ENCODE data around the gene TSHZ2.

DNA sequence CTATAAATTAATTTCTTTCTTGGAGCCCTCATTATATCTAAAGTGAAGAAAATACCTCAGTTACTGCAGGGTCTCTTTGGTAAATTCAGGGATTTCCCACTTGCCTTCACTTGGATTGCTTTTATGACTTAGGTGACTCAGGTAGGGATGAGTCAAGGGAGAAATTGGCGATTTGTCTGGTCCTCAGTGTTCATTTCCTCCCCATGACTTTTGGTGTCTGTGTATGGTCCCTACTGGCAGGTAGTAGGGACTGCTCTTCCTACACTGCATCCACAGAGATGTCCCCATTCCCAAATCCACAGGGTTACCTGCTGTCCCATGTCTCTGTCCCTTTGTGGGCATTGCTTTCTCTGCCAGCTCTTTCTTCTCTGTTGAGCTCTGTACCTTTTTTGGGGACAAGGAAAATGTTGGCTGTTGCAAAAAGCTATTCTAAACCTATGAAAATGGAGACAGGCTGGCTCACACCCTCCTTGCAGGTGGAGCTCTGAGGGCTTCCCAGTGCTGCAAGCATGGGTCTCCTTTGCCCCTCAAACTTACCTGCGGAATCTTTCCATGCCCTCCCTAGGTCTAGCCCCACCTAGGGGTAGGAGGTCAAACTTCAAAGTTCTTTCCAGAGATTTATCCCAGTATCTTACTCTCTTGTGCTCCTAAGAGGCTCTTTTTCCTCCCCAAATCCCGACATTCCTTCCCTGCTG, 409.6 kb downstream of the TSHZ2 start:
- TF ChIP-seq NFE2L2 (IDR thresholded peaks at IDR 0.05; ENCODE audit: low read depth, low read length), result no peak
- TF ChIP-seq, protein P1, sequence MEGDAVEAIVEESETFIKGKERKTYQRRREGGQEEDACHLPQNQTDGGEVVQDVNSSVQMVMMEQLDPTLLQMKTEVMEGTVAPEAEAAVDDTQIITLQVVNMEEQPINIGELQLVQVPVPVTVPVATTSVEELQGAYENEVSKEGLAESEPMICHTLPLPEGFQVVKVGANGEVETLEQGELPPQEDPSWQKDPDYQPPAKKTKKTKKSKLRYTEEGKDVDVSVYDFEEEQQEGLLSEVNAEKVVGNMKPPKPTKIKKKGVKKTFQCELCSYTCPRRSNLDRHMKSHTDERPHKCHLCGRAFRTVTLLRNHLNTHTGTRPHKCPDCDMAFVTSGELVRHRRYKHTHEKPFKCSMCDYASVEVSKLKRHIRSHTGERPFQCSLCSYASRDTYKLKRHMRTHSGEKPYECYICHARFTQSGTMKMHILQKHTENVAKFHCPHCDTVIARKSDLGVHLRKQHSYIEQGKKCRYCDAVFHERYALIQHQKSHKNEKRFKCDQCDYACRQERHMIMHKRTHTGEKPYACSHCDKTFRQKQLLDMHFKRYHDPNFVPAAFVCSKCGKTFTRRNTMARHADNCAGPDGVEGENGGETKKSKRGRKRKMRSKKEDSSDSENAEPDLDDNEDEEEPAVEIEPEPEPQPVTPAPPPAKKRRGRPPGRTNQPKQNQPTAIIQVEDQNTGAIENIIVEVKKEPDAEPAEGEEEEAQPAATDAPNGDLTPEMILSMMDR (conservative IDR thresholded peaks at IDR 0.05; ENCODE audit: low read depth, low read length), result no peak
- no peak for TF ChIP-seq SMC3 (IDR thresholded peaks at IDR 0.05; ENCODE audit: low read depth, low read length)
- no peak for TF ChIP-seq POLR2A (IDR thresholded peaks at IDR 0.05; ENCODE audit: low read depth, low read length)
- no peak for TF ChIP-seq CHD1 (IDR thresholded peaks at IDR 0.05; ENCODE audit: low read depth, low read length)
- TF ChIP-seq, protein P2, sequence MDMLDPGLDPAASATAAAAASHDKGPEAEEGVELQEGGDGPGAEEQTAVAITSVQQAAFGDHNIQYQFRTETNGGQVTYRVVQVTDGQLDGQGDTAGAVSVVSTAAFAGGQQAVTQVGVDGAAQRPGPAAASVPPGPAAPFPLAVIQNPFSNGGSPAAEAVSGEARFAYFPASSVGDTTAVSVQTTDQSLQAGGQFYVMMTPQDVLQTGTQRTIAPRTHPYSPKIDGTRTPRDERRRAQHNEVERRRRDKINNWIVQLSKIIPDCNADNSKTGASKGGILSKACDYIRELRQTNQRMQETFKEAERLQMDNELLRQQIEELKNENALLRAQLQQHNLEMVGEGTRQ (IDR thresholded peaks at IDR 0.05; ENCODE audit: low read depth, low read length), result no peak
- no peak for TF ChIP-seq BHLHE40 (IDR thresholded peaks at IDR 0.05; ENCODE audit: low read depth, low read length)
- TF ChIP-seq RAD21 (IDR thresholded peaks at IDR 0.05; ENCODE audit: low read length), result no peak

Data from IMR-90 (cell line).